Adrenal gland (tissue), 12 donors: ENCODE results near the gene NUS1. TPM values are rescaled to one million over a fixed set of nuclear protein-coding genes. Genes with fewer than 3 reads are reported as not detected.
"Not testable (repeated sequence)": the region's sequence is repeated elsewhere in the genome, so short reads cannot be mapped to it uniquely, and the experiment has no call there.

Experiments used
- DNase-seq, 7 donors: peaks; one replicate each; pipeline ENCODE4 v3.0.0-alpha.2; 2019 to 2020
- H3K27ac ChIP-seq, 5 donors: fragments of 200-600 bp; sonication (generic) in 4 of 5; 1 replicate in 3 of 5; 2 replicates in 2 of 5; pipeline versions ENCODE4 v1.5.1 to v1.8.0; 2016 to 2020; ENCODE audit warnings: mild to moderate bottlenecking in 1 of 5
- H3K27me3 ChIP-seq: fragments of 200-600 bp; 2 replicates; pipeline ENCODE4 v1.8.0; 2021
- H3K36me3 ChIP-seq, 2 donors: fragments of 200-600 bp; replicated peaks in 1 of 2; 1 replicate in 1 of 2; 2 replicates in 1 of 2; pipeline versions ENCODE4 v1.5.1 to v1.8.0; 2018 to 2022
- H3K4me1 ChIP-seq, 2 donors: fragments of 200-600 bp; replicated peaks in 1 of 2; 1 replicate in 1 of 2; 2 replicates in 1 of 2; pipeline versions ENCODE4 v1.5.1 to v1.8.0; 2018 to 2021
- H3K4me3 ChIP-seq, 4 donors: fragments of 200-600 bp; sonication (generic) in 3 of 4; one replicate each; pipeline ENCODE4 v1.5.1; 2016 to 2018
- H3K9me3 ChIP-seq, 3 donors: fragments of 200-600 bp; sonication (generic) in 1 of 3; replicated peaks in 1 of 3; 1 replicate in 2 of 3; 2 replicates in 1 of 3; pipeline versions ENCODE4 v1.5.1 to v1.8.0; 2016 to 2021
- CTCF ChIP-seq, 6 experiments: fragments of 450-650 bp in 4 of 6; fragments of 200-600 bp in 2 of 6; sonication (generic) in 1 of 6; IDR thresholded peaks; 1 replicate in 5 of 6; 2 replicates in 1 of 6; pipeline versions ENCODE4 v1.5.1 to v1.8.0; 2016 to 2021; ENCODE audit warnings: antibody characterized with exemption in 6 of 6, mild to moderate bottlenecking in 2 of 6, moderate library complexity in 1 of 6
- POLR2A ChIP-seq, 2 donors: fragments of 450-650 bp; IDR thresholded peaks; one replicate each; pipeline ENCODE4 v1.6.1; 2017; ENCODE audit warnings: antibody characterized with exemption in 2 of 2, mild to moderate bottlenecking in 2 of 2, moderate library complexity in 1 of 2
- WGBS, 4 donors: extraction: QIAGEN DNeasy Blood & Tissue Kit in 2 of 4; methylation state at CpG; one replicate each; pipeline versions ENCODE4 v1.1.5 to v1.1.7; 2013 to 2017; 5-methylcytosine and 5-hydroxymethylcytosine counted together
- intact Hi-C, 2 donors: fragments of 100-400 bp; cut with DNase I; formaldehyde crosslinking; loops; one replicate each; pipeline versions ENCODE4 v1.14.1 to v1.15.0; 2022 to 2023
- polyA plus RNA-seq, 3 donors: library from polyadenylated mRNA; stranded (reverse); fragments of 200-250 nt in 2 of 3; fragments of 350-450 nt in 1 of 3; fragmentation: Illumina TruSeq in 1 of 3; extraction: RNeasy Lipid Tissue Mini Kit (QIAGEN cat#74804) in 1 of 3; gene quantifications; one replicate each; pipeline ENCODE4 v1.2.3, GENCODE V29; 2013 to 2014
- total RNA-seq, 9 donors: library from RNA; depleted of rRNA in 4 of 9; stranded (reverse); fragments of >200 nt in 4 of 9; fragments of 120-200 nt in 1 of 9; fragmentation: NEBNext Ultra II Directional in 1 of 9; extraction: Animal tissue kit (Norgen Biotek cat#: 25700) in 1 of 9; gene quantifications; one replicate each; pipeline versions ENCODE4 v1.1.0 to v1.2.4, GENCODE V29; 2013 to 2023
- donor health status: healthy with polysubstance abuse.
- donor health status: Bipolar disorder and iron deficiency.
- donor health status: DM: yes; HTN: yes; CAD: no.
- donor health status: DM: no; HTN: no; CAD: no.
- donor health status: DM: no; HTN: no; CAD: no.
- donor health status: DM: yes; HTN: yes; CAD: no.

Gene NUS1
- total and polyA plus RNA-seq, 12 donors = 11.0 to 71.7 (median 18.9) TPM

GRCh38 chr6:117685359-117685758, 10.1 kb downstream of the NUS1 start:
- TF ChIP-seq CTCF (IDR thresholded peaks at IDR 0.05) (no peak), POLR2A (IDR thresholded peaks at IDR 0.05) (no peak)
- Histone ChIP-seq H3K4me1 (peaks cover 0 to 31% of the 10 kb centered on the region in 2 donors), H3K36me3 (no peaks in the 10 kb centered on the region), H3K9me3 (no peaks in the 10 kb centered on the region), H3K4me3 (no peak overlapping the region), H3K27ac (no peak overlapping the region), H3K27me3 (no peaks in the 10 kb centered on the region)
- intact Hi-C loops = no loop called here
- 94 to 99% (median 99%) methylated on average over 2 of the region's 2 CpGs for WGBS, 4 donors
- DNase-seq = no peak

DNA sequence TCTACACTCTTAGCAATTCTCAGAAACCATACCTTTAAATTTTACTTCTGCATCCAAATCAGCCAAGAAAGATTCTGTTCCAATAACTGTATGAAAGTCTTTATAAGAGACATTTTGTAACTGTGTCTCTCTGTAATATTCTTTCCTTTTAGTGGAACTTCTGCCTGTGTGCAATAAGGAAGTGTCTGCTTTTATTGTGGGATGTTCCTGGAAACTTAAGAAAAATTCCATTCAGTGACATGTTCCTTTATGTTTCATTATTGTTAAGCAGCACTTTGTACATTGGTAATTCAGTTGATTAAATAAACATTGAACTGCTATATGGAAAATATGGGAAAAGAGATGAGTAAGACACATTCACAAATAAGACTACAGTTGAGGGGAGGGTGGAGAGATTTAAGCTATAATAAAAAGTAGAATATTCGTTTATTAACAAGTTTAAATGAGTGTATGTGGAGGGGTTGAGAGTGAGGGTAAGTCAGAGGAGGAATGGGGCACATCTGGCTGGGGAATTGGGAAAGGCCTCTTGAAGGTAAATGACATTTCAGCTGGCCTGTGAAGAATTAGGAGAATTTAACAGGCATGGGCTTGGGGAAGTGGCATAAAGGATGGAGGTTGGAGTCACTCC, 11.9 kb downstream of the NUS1 start:
- Histone ChIP-seq H3K36me3 (no peaks in the 10 kb centered on the region), H3K27me3 (no peaks in the 10 kb centered on the region), H3K4me3 (no peak overlapping the region), H3K27ac (no peak overlapping the region), H3K9me3 (no peaks in the 10 kb centered on the region), H3K4me1 (peaks cover 0 to 17% of the 10 kb centered on the region in 2 donors)
- WGBS, 4 donors = 75 to 90% (median 88%) methylated on average over 1 of the region's 1 CpG
- intact Hi-C loops = no loop called here
- no peak for DNase-seq
- TF ChIP-seq POLR2A (IDR thresholded peaks at IDR 0.05) = no peak
- no peak for TF ChIP-seq CTCF (IDR thresholded peaks at IDR 0.05)

DNA sequence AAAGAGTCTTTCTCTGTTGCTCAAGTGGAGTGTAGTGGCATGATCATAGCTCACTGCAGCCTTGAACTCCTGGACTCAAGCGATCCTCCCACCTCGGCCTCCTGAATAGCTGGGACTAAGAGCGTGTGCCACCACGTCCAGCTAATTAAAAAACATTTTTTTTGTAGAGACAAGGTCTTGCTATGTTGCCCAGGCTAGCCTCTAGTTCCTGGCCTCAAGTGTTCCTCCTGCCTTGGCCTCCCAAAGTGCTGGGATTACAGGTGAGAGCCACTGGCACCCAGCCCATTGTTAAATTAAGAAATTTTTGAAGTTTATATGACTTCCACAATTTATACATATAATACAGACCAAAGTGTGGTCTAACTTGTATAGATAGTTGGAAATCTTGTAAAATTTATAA, 14.3 kb downstream of the NUS1 start:
- DNase-seq, H3K27ac ChIP-seq, H3K4me3 ChIP-seq, H3K9me3 ChIP-seq, H3K27me3 ChIP-seq, H3K36me3 ChIP-seq, intact Hi-C loops, H3K4me1 ChIP-seq: not testable (repeated sequence)
- WGBS, 4 donors = 92 to 97% (median 95%) methylated on average over 4 of the region's 4 CpGs

DNA sequence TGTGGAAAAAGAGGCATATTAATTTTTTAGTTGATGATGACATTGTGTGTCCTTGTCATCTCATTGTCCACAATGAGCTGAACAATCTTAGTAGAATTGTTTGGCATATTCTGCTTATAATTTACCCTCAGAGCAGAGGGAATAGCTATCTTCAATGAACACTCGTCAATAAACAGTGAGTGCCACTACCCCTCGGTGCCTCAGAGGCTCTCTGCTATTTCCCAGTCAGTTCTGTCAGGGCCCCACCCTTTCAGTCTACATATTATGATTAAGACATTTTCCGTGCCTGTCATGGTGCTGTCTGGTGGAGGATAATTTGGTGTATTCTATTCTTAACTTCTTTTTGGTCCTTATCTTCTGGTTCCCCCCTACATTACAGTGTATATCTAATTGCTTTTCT, 31.2 kb downstream of the NUS1 start:
- H3K36me3 ChIP-seq = peaks cover 0 to 16% of the 10 kb centered on the region in 2 donors

GRCh38 chr6:117706936-117707509, 31.8 kb downstream of the NUS1 start:
- DNase-seq, H3K4me3 ChIP-seq, H3K4me1 ChIP-seq, H3K27ac ChIP-seq, H3K9me3 ChIP-seq, intact Hi-C loops, H3K27me3 ChIP-seq: not testable (repeated sequence)
- peaks cover 0 to 16% of the 10 kb centered on the region in 2 donors for H3K36me3 ChIP-seq
- 72 to 90% (median 85%) methylated on average over 6 of the region's 7 CpGs for WGBS, 4 donors

More for the DNA sequence above, 31.2 kb downstream of the NUS1 start:
- intact Hi-C loops = no loop called here
- DNase-seq = no peak
- Histone ChIP-seq H3K9me3 (no peaks in the 10 kb centered on the region), H3K4me1 (no peaks in the 10 kb centered on the region), H3K27me3 (no peaks in the 10 kb centered on the region), H3K4me3 (no peak overlapping the region), H3K27ac (no peak overlapping the region)
- WGBS, 4 donors = 63 to 87% (median 76%) methylated on average over 3 of the region's 3 CpGs
- TF ChIP-seq CTCF (IDR thresholded peaks at IDR 0.05) (no peak), POLR2A (IDR thresholded peaks at IDR 0.05) (no peak)
